ENCODE data around the gene SERPINB8.
"Not testable (repeated sequence)": the region's sequence is repeated elsewhere in the genome, so short reads cannot be mapped to it uniquely, and the experiment has no call there.

Gene SERPINB8

GRCh38 chr18:63940008-63940407 lies 29.9 kb upstream of the SERPINB8 start:
- H3K36me3 ChIP-seq (replicated peaks in 1 of 2; ENCODE audit: control insufficient read depth in 2 of 2, insufficient read depth in 2 of 2, low read length in 2 of 2) = no peaks in the 10 kb centered on the region
- H2BK15ac ChIP-seq (ENCODE audit: low read length) = no peak overlapping the region
- H2BK120ac ChIP-seq (ENCODE audit: low read depth, low read length) = no peak overlapping the region
- no peak for DNase-seq (ENCODE audit: low spot score)
- H4K91ac ChIP-seq (ENCODE audit: low read depth, low read length, poor library complexity) = no peak overlapping the region
- WGBS, 2 donors (ENCODE audit: extremely low coverage in 2 of 2, insufficient read length in 2 of 2, insufficient replicate concordance in 1 of 2) = no CpG with 5 or more reads among the region's 8 CpGs
- no peak overlapping the region for H3K4ac ChIP-seq (ENCODE audit: low read length)
- H3K23ac ChIP-seq (ENCODE audit: low read depth, low read length, poor library complexity) = no peak overlapping the region
- H3K9me3 ChIP-seq (replicated peaks in 1 of 2; ENCODE audit: control insufficient read depth in 2 of 2, insufficient read depth in 1 of 2, low read depth in 1 of 2, low read length in 2 of 2) = no peaks in the 10 kb centered on the region
- H2BK12ac ChIP-seq (ENCODE audit: low read length) = no peak overlapping the region
- no peak overlapping the region for H3K9ac ChIP-seq (ENCODE audit: low read depth, low read length, poor library complexity)
- peaks cover 0 to 17% (median 10%) of the 10 kb centered on the region in 3 experiments for H3K27me3 ChIP-seq (ENCODE audit: control insufficient read depth in 3 of 3, insufficient read depth in 3 of 3, low read depth in 1 of 3, low read length in 3 of 3)
- H3K4me1 ChIP-seq (ENCODE audit: control insufficient read depth in 2 of 2, insufficient read depth in 1 of 2, low read depth in 1 of 2, low read length in 2 of 2) = peaks cover 0 to 4% of the 10 kb centered on the region in 2 donors
- no peak overlapping the region for H3K4me2 ChIP-seq (ENCODE audit: insufficient read depth, low read length, poor library complexity, severe bottlenecking)
- H3K18ac ChIP-seq (ENCODE audit: low read length) = no peak overlapping the region
- H2AK5ac ChIP-seq (ENCODE audit: low read depth, low read length) = no peak overlapping the region
- H3K4me3 ChIP-seq (ENCODE audit: low read length in 2 of 2) = no peak overlapping the region
- H2AFZ ChIP-seq (ENCODE audit: low read length) = no peak overlapping the region
- no peak overlapping the region for H3K14ac ChIP-seq (ENCODE audit: low read length)
- H3K27ac ChIP-seq (replicated peaks; ENCODE audit: low read length) = no peak overlapping the region
- H2BK5ac ChIP-seq (ENCODE audit: low read length) = no peak overlapping the region
- no peaks in the 10 kb centered on the region for H3K79me1 ChIP-seq (ENCODE audit: low read depth, low read length)
- H4K8ac ChIP-seq (ENCODE audit: low read depth, low read length) = no peak overlapping the region

- H3K4me3 ChIP-seq (ENCODE audit: low read length in 2 of 2); H3K36me3 ChIP-seq (replicated peaks in 1 of 2; ENCODE audit: control insufficient read depth in 2 of 2, insufficient read depth in 2 of 2, low read length in 2 of 2); H3K14ac ChIP-seq (ENCODE audit: low read length); H2BK15ac ChIP-seq (ENCODE audit: low read length); H2BK120ac ChIP-seq (ENCODE audit: low read depth, low read length); H2AK5ac ChIP-seq (ENCODE audit: low read depth, low read length); H2BK5ac ChIP-seq (ENCODE audit: low read length); H3K9me3 ChIP-seq (replicated peaks in 1 of 2; ENCODE audit: control insufficient read depth in 2 of 2, insufficient read depth in 1 of 2, low read depth in 1 of 2, low read length in 2 of 2); H3K4me1 ChIP-seq (ENCODE audit: control insufficient read depth in 2 of 2, insufficient read depth in 1 of 2, low read depth in 1 of 2, low read length in 2 of 2); H3K4ac ChIP-seq (ENCODE audit: low read length); H4K91ac ChIP-seq (ENCODE audit: low read depth, low read length, poor library complexity); H3K79me1 ChIP-seq (ENCODE audit: low read depth, low read length); H3K27ac ChIP-seq (replicated peaks; ENCODE audit: low read length); H2AFZ ChIP-seq (ENCODE audit: low read length); DNase-seq (ENCODE audit: low spot score); H2BK12ac ChIP-seq (ENCODE audit: low read length); H3K23ac ChIP-seq (ENCODE audit: low read depth, low read length, poor library complexity); H3K9ac ChIP-seq (ENCODE audit: low read depth, low read length, poor library complexity); H4K8ac ChIP-seq (ENCODE audit: low read depth, low read length); H3K18ac ChIP-seq (ENCODE audit: low read length); H3K4me2 ChIP-seq (ENCODE audit: insufficient read depth, low read length, poor library complexity, severe bottlenecking): not testable (repeated sequence)
- no CpG with 5 or more reads among the region's 17 CpGs for WGBS, 2 donors (ENCODE audit: extremely low coverage in 2 of 2, insufficient read length in 2 of 2, insufficient replicate concordance in 1 of 2)
- H3K27me3 ChIP-seq (ENCODE audit: control insufficient read depth in 3 of 3, insufficient read depth in 3 of 3, low read depth in 1 of 3, low read length in 3 of 3) = peaks cover 0 to 17% (median 10%) of the 10 kb centered on the region in 3 experiments
These were observed 29.3 kb upstream of the SERPINB8 start for GRCh38 chr18:63940543-63941050.

GRCh38 chr18:63947051-63947790 lies 22.7 kb upstream of the SERPINB8 start:
- no peak overlapping the region for H4K8ac ChIP-seq (ENCODE audit: low read depth, low read length)

GRCh38 chr18:63949068-63949737 lies 20.7 kb upstream of the SERPINB8 start, which contains the start of gene HMSD:
Gene HMSD, plus strand, starts transcription at chr18:63949301. Its CDS starts 4,155 bp downstream, at chr18:63953456.
- Histone ChIP-seq H3K14ac (ENCODE audit: low read length) (peak within 1 kb of the TSS; percentile 71), H3K27me3 (ENCODE audit: control insufficient read depth in 3 of 3, insufficient read depth in 3 of 3, low read depth in 1 of 3, low read length in 3 of 3) (peaks cover 0 to 36% (median 0%) of the 10 kb centered on the region in 3 experiments), H2BK5ac (ENCODE audit: low read length) (peak within 1 kb of the TSS; percentile 87), H2BK120ac (ENCODE audit: low read depth, low read length) (no peak within 1 kb of the TSS), H4K91ac (ENCODE audit: low read depth, low read length, poor library complexity) (no peak within 1 kb of the TSS), H3K9ac (ENCODE audit: low read depth, low read length, poor library complexity) (peak within 1 kb of the TSS; percentile 44), H3K18ac (ENCODE audit: low read length) (peak within 1 kb of the TSS; percentile 90), H3K4ac (ENCODE audit: low read length) (peak within 1 kb of the TSS; percentile 37), H3K4me1 (ENCODE audit: control insufficient read depth in 2 of 2, insufficient read depth in 1 of 2, low read depth in 1 of 2, low read length in 2 of 2) (peaks cover 0 to 3% of the 10 kb centered on the region in 2 donors), H2BK12ac (ENCODE audit: low read length) (no peak within 1 kb of the TSS), H3K4me2 (ENCODE audit: insufficient read depth, low read length, poor library complexity, severe bottlenecking) (peak within 1 kb of the TSS; percentile 54), H4K8ac (ENCODE audit: low read depth, low read length) (peak within 1 kb of the TSS; percentile 92), H3K4me3 (ENCODE audit: low read length in 2 of 2) (peak within 1 kb of the TSS in 1 of 2 donors; percentile 76), H3K9me3 (replicated peaks in 1 of 2; ENCODE audit: control insufficient read depth in 2 of 2, insufficient read depth in 1 of 2, low read depth in 1 of 2, low read length in 2 of 2) (no peaks in the 10 kb centered on the region), H2AFZ (ENCODE audit: low read length) (peak within 1 kb of the TSS; percentile 56), H2AK5ac (ENCODE audit: low read depth, low read length) (no peak within 1 kb of the TSS), H3K36me3 (replicated peaks in 1 of 2; ENCODE audit: control insufficient read depth in 2 of 2, insufficient read depth in 2 of 2, low read length in 2 of 2) (no peaks in the 10 kb centered on the region), H3K23ac (ENCODE audit: low read depth, low read length, poor library complexity) (no peak within 1 kb of the TSS), H3K79me1 (ENCODE audit: low read depth, low read length) (no peaks in the 10 kb centered on the region), H2BK15ac (ENCODE audit: low read length) (peak within 1 kb of the TSS; percentile 89), H3K27ac (replicated peaks; ENCODE audit: low read length) (no peak within 1 kb of the TSS)
- WGBS, 2 donors (ENCODE audit: extremely low coverage in 2 of 2, insufficient read length in 2 of 2, insufficient replicate concordance in 1 of 2) = no CpG with 5 or more reads among the region's 35 CpGs
- DNase-seq (ENCODE audit: low spot score) = peak; percentile 35

More at GRCh38 chr18:63947051-63947790, 22.7 kb upstream of the SERPINB8 start:
- Histone ChIP-seq H3K79me1 (ENCODE audit: low read depth, low read length) (no peaks in the 10 kb centered on the region), H4K91ac (ENCODE audit: low read depth, low read length, poor library complexity) (no peak overlapping the region), H3K27ac (replicated peaks; ENCODE audit: low read length) (no peak overlapping the region), H2AFZ (ENCODE audit: low read length) (no peak overlapping the region), H2BK5ac (ENCODE audit: low read length) (no peak overlapping the region), H2BK12ac (ENCODE audit: low read length) (no peak overlapping the region), H2AK5ac (ENCODE audit: low read depth, low read length) (no peak overlapping the region), H3K4me3 (ENCODE audit: low read length in 2 of 2) (no peak overlapping the region), H3K4me2 (ENCODE audit: insufficient read depth, low read length, poor library complexity, severe bottlenecking) (no peak overlapping the region), H3K14ac (ENCODE audit: low read length) (no peak overlapping the region), H3K23ac (ENCODE audit: low read depth, low read length, poor library complexity) (no peak overlapping the region), H3K36me3 (replicated peaks in 1 of 2; ENCODE audit: control insufficient read depth in 2 of 2, insufficient read depth in 2 of 2, low read length in 2 of 2) (no peaks in the 10 kb centered on the region), H2BK120ac (ENCODE audit: low read depth, low read length) (no peak overlapping the region), H3K9ac (ENCODE audit: low read depth, low read length, poor library complexity) (no peak overlapping the region), H3K27me3 (ENCODE audit: control insufficient read depth in 3 of 3, insufficient read depth in 3 of 3, low read depth in 1 of 3, low read length in 3 of 3) (peaks cover 0 to 31% (median 0%) of the 10 kb centered on the region in 3 experiments), H2BK15ac (ENCODE audit: low read length) (no peak overlapping the region), H3K4me1 (ENCODE audit: control insufficient read depth in 2 of 2, insufficient read depth in 1 of 2, low read depth in 1 of 2, low read length in 2 of 2) (peaks cover 0 to 3% of the 10 kb centered on the region in 2 donors), H3K9me3 (replicated peaks in 1 of 2; ENCODE audit: control insufficient read depth in 2 of 2, insufficient read depth in 1 of 2, low read depth in 1 of 2, low read length in 2 of 2) (no peaks in the 10 kb centered on the region), H3K18ac (ENCODE audit: low read length) (no peak overlapping the region), H3K4ac (ENCODE audit: low read length) (no peak overlapping the region)
- no peak for DNase-seq (ENCODE audit: low spot score)
- WGBS, 2 donors (ENCODE audit: extremely low coverage in 2 of 2, insufficient read length in 2 of 2, insufficient replicate concordance in 1 of 2) = no CpG with 5 or more reads among the region's 3 CpGs

Measured in neuronal stem cell (in vitro differentiated cells).